DND-41 (cell line): ENCODE data around the gene PPID.
"Not testable (repeated sequence)": the region's sequence is repeated elsewhere in the genome, so short reads cannot be mapped to it uniquely, and the experiment has no call there.

Experiments used
- ATAC-seq: fragments of 200-7000 bp; cut with Tn5 transposase; 3 replicates; pipeline ENCODE4 v1.9.1; 2021; ENCODE audit warnings: low read depth; ENCODE audit not compliant: insufficient read depth
- DNase-seq: peaks from one replicate; pipeline ENCODE4 v3.0.0-alpha.2; 2020
- H2AFZ ChIP-seq: 2 replicates; pipeline ENCODE4 v1.6.0; 2012; ENCODE audit warnings: low read depth, low read length
- H3K27ac ChIP-seq: 2 replicates; pipeline ENCODE4 v1.5.1; 2012; ENCODE audit warnings: low read length, inconsistent platforms
- H3K27me3 ChIP-seq: fragments of 200-600 bp; sonication (generic); 2 replicates; pipeline ENCODE4 v1.6.0; 2012; ENCODE audit warnings: low read length, mild to moderate bottlenecking, inconsistent platforms; ENCODE audit not compliant: insufficient read depth, poor library complexity
- H3K36me3 ChIP-seq: 2 replicates; pipeline ENCODE4 v1.5.1; 2012; ENCODE audit warnings: low read length, inconsistent platforms; ENCODE audit not compliant: insufficient read depth
- H3K4me1 ChIP-seq: 2 replicates; pipeline ENCODE4 v1.5.1; 2012; ENCODE audit warnings: mild to moderate bottlenecking, low read length; ENCODE audit not compliant: insufficient read depth
- H3K4me2 ChIP-seq: 2 replicates; pipeline ENCODE4 v1.6.0; 2012; ENCODE audit warnings: mild to moderate bottlenecking, moderate library complexity, low read length, inconsistent platforms; ENCODE audit not compliant: insufficient read depth
- H3K4me3 ChIP-seq, 2 experiments: fragments of 200-600 bp in 1 of 2; shearing (Covaris generic) in 1 of 2; 2 replicates each; pipeline ENCODE4 v1.5.1; 2012 to 2016; ENCODE audit warnings: inconsistent platforms in 2 of 2, low read length in 2 of 2, mild to moderate bottlenecking in 2 of 2, low read depth in 1 of 2, moderate library complexity in 1 of 2
- H3K79me2 ChIP-seq: 2 replicates; pipeline ENCODE4 v1.6.0; 2012; ENCODE audit warnings: low read length, inconsistent platforms; ENCODE audit not compliant: insufficient read depth
- H3K9ac ChIP-seq: 2 replicates; pipeline ENCODE4 v1.6.0; 2012; ENCODE audit warnings: low read depth, mild to moderate bottlenecking, inconsistent platforms, low read length, moderate library complexity
- H3K9me3 ChIP-seq: 2 replicates; pipeline ENCODE4 v1.5.1; 2012; ENCODE audit warnings: low read length, moderate library complexity, mild to moderate bottlenecking, inconsistent platforms; ENCODE audit not compliant: insufficient read depth, severe bottlenecking
- H4K20me1 ChIP-seq: 2 replicates; pipeline ENCODE4 v1.6.0; 2012; ENCODE audit warnings: low read length; ENCODE audit not compliant: insufficient read depth
- CTCF ChIP-seq: IDR thresholded peaks from 2 replicates; pipeline ENCODE4 v1.5.1; 2012; ENCODE audit warnings: borderline replicate concordance, low read length, moderate library complexity, mild to moderate bottlenecking; ENCODE audit not compliant: poor library complexity, severe bottlenecking; ENCODE audit errors: extremely low read depth
- EZH2 ChIP-seq: IDR thresholded peaks from 3 replicates; pipeline ENCODE4 v1.6.1; 2012; ENCODE audit warnings: borderline replicate concordance, low read depth, mild to moderate bottlenecking, moderate library complexity, low read length, inconsistent platforms; ENCODE audit not compliant: severe bottlenecking

PPID gene

GRCh38 chr4:158666892-158667291 lies 56.3 kb downstream of the PPID start:
- H3K27me3 ChIP-seq: no peaks in the 10 kb centered on the region
- no peak overlapping the region for H3K4me2 ChIP-seq
- peaks cover 49% of the 10 kb centered on the region for H3K79me2 ChIP-seq
- H4K20me1 ChIP-seq: peaks cover 22% of the 10 kb centered on the region; the same call in 1 of the 2 replicates
- H3K4me1 ChIP-seq: peaks cover 22% of the 10 kb centered on the region
- TF ChIP-seq EZH2 (no peak), CTCF (no peak)
- H3K4me3 ChIP-seq: no peak overlapping the region
- H3K27ac ChIP-seq: no peak overlapping the region
- DNase-seq (no peak), ATAC-seq (no peak)
- H3K36me3 ChIP-seq: peaks cover 28% of the 10 kb centered on the region
- H3K9me3 ChIP-seq: no peaks in the 10 kb centered on the region
- H2AFZ ChIP-seq: no peak overlapping the region
- H3K9ac ChIP-seq: no peak overlapping the region

DNA sequence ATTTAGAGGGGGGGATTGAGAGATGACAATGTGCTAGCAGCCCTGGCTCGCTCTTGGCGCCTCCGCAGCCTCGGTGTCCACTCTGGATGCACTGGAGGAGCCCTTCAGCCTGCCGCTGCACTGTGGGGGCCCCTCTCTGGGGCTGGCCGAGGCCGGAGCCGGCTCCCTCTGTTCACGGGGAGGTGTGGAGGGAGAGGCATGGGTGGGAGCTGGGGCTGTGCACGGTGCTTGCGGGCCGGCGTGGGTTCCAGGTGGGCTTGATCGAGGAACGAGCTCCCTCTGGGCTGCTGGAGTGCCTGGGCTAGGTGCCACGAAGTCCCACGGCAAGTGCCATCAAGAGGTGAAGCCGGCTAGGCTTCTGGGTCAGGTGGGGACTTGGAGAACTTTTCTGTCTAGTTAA lies 58.4 kb downstream of the PPID start:
- H3K27ac ChIP-seq: no peak overlapping the region
- no peak overlapping the region for H3K4me2 ChIP-seq
- peaks cover 12% of the 10 kb centered on the region; the same call in 1 of the 2 replicates for H4K20me1 ChIP-seq
- no peak overlapping the region for H3K9ac ChIP-seq
- H3K4me1 ChIP-seq: peaks cover 11% of the 10 kb centered on the region
- H3K4me3 ChIP-seq: no peak overlapping the region
- H3K36me3 ChIP-seq: peaks cover 28% of the 10 kb centered on the region
- ATAC-seq: 0 out of 3 replicates have a peak, but pooled peaks have one; percentile 22
- DNase-seq: no peak
- no peaks in the 10 kb centered on the region for H3K27me3 ChIP-seq
- H3K79me2 ChIP-seq: peaks cover 30% of the 10 kb centered on the region
- no peaks in the 10 kb centered on the region for H3K9me3 ChIP-seq
- no peak for TF ChIP-seq EZH2
- no peak for TF ChIP-seq CTCF
- no peak overlapping the region for H2AFZ ChIP-seq

GRCh38 chr4:158663707-158664625 lies 59.2 kb downstream of the PPID start:
- not testable (repeated sequence) for H2AFZ ChIP-seq, H3K9ac ChIP-seq, H3K4me3 ChIP-seq, H3K4me2 ChIP-seq, H3K27ac ChIP-seq, DNase-seq, H4K20me1 ChIP-seq, H3K27me3 ChIP-seq, H3K4me1 ChIP-seq, ATAC-seq, H3K9me3 ChIP-seq
- peaks cover 23% of the 10 kb centered on the region for H3K36me3 ChIP-seq
- H3K79me2 ChIP-seq: peaks cover 22% of the 10 kb centered on the region

DNA sequence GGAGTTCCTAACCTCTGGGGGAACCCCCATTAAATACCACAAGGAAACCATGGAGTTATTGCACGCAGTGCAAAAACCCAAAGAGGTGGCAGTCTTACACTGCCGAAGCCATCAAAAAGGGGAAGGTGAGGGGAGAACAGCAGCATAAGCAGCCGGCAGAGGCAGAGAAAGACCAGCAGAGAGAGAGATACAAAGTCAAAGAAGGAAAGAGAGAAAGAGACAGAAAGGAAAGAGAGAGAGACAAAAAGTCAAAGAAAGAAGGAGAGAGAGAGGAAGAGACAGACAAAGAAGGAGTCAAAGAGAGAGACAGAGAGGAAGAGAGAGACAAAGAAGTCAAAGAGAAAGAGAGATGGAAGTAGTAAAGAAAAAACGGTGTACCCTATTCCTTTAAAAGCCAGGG lies 59.9 kb downstream of the PPID start:
- H4K20me1 ChIP-seq, H3K4me3 ChIP-seq, H3K27ac ChIP-seq, H3K9me3 ChIP-seq, H3K27me3 ChIP-seq, DNase-seq, H3K4me2 ChIP-seq, ATAC-seq, H3K4me1 ChIP-seq, H2AFZ ChIP-seq, H3K9ac ChIP-seq: not testable (repeated sequence)
- peaks cover 15% of the 10 kb centered on the region for H3K79me2 ChIP-seq
- H3K36me3 ChIP-seq: peaks cover 21% of the 10 kb centered on the region; the same call in 1 of the 2 replicates
